Immature natural killer cell (primary cell): ENCODE results near the gene MTX1. TPM values are rescaled to one million over a fixed set of nuclear protein-coding genes. Genes with fewer than 3 reads are reported as not detected.

ENCODE experiments used
- polyA plus RNA-seq, 3 donors: library from polyadenylated mRNA; unstranded; fragments of 300-500 nt; fragmentation: Illumina TruSeq; gene quantifications; one replicate each; pipeline ENCODE4 v1.2.3, GENCODE V29; 2021

The MTX1 gene
- polyA plus RNA-seq, 3 donors from 2014 or later, result 51.1 to 62.6 (median 55.1) TPM

Other genes starting within 250 kb of the MTX1 start
- 10 to 100 TPM; 15.0 to 39.1 (median 15.4) TPM for gene PYGO2, start 246.9 kb upstream of the MTX1 start, polyA plus RNA-seq
- gene SHC1, start 237.9 kb upstream of the MTX1 start, polyA plus RNA-seq, result 10 to 100 TPM; 32.3 to 49.4 (median 42.5) TPM
- gene CKS1B, start 234.0 kb upstream of the MTX1 start, polyA plus RNA-seq, result 10 to 100 TPM; 59.5 to 82.7 (median 67.5) TPM
- gene FLAD1, start 225.4 kb upstream of the MTX1 start, polyA plus RNA-seq, result 10 to 100 TPM; 40.9 to 99.7 (median 41.7) TPM
- not detected for gene LENEP, start 215.1 kb upstream of the MTX1 start, polyA plus RNA-seq
- 1 to 10 TPM in 2 of 3 donors, under 1 TPM in 1; 0.96 to 3.3 (median 1.8) TPM for gene ZBTB7B, start 205.9 kb upstream of the MTX1 start, polyA plus RNA-seq
- gene DCST2, start 174.9 kb upstream of the MTX1 start, polyA plus RNA-seq, result not detected
- gene DCST1, start 174.9 kb upstream of the MTX1 start, polyA plus RNA-seq, result not detected
- gene ADAM15, start 157.4 kb upstream of the MTX1 start, polyA plus RNA-seq, result 10 to 100 TPM; 10.4 to 27.1 (median 24.3) TPM
- 1 to 10 TPM; 1.1 to 3.0 (median 2.6) TPM for gene EFNA4, start 145.0 kb upstream of the MTX1 start, polyA plus RNA-seq
- gene EFNA3, start 129.9 kb upstream of the MTX1 start, polyA plus RNA-seq, result 1 to 10 TPM in 1 of 3 donors, under 1 TPM in 2; 0.70 to 2.3 (median 0.94) TPM
- gene EFNA1, start 80.8 kb upstream of the MTX1 start, polyA plus RNA-seq, result 1 to 10 TPM in 2 of 3 donors, under 1 TPM in 1; 0.64 to 4.0 (median 1.1) TPM
- 100 to 1,000 TPM in 1 of 3 donors, 10 to 100 TPM in 2; 59.5 to 120 (median 93.0) TPM for gene SLC50A1, start 72.8 kb upstream of the MTX1 start, polyA plus RNA-seq
- 100 to 1,000 TPM; 103 to 274 (median 126) TPM for gene DPM3, start 68.2 kb upstream of the MTX1 start, polyA plus RNA-seq
- 100 to 1,000 TPM; 396 to 465 (median 435) TPM for gene KRTCAP2, start 35.4 kb upstream of the MTX1 start, polyA plus RNA-seq
- gene TRIM46, start 34.8 kb upstream of the MTX1 start, polyA plus RNA-seq, result under 1 TPM in 1 of 3 donors, not detected in 2; 0.43 TPM
- gene THBS3, start 798 bp upstream of the MTX1 start, polyA plus RNA-seq, result 1 to 10 TPM in 2 of 3 donors, not detected in 1; 1.3 to 1.8 TPM
- 1 to 10 TPM in 1 of 3 donors, under 1 TPM in 2; 0.64 to 1.3 (median 0.79) TPM for gene ENTREP3, start 46.8 kb downstream of the MTX1 start, polyA plus RNA-seq
- 100 to 1,000 TPM; 101 to 182 (median 140) TPM for gene SCAMP3, start 53.7 kb downstream of the MTX1 start, polyA plus RNA-seq
- 10 to 100 TPM in 1 of 3 donors, 1 to 10 TPM in 2; 5.8 to 15.6 (median 6.2) TPM for gene CLK2, start 64.8 kb downstream of the MTX1 start, polyA plus RNA-seq
- gene HCN3, start 68.8 kb downstream of the MTX1 start, polyA plus RNA-seq, result under 1 TPM in 1 of 3 donors, not detected in 2; 0.52 TPM
- not detected for gene PKLR, start 92.7 kb downstream of the MTX1 start, polyA plus RNA-seq
- gene FDPS, start 100.2 kb downstream of the MTX1 start, polyA plus RNA-seq, result 100 to 1,000 TPM; 173 to 279 (median 206) TPM
- gene RUSC1, start 112.2 kb downstream of the MTX1 start, polyA plus RNA-seq, result 10 to 100 TPM in 2 of 3 donors, 1 to 10 TPM in 1; 9.2 to 21.3 (median 18.1) TPM